ENCODE results near the gene NPAS1.

The NPAS1 gene

GRCh38 chr19:46981286-46981945, 38.2 kb upstream of the NPAS1 start:
- H2AFZ ChIP-seq (ENCODE audit: low read depth, low read length), result no peak overlapping the region
- H3K79me2 ChIP-seq (ENCODE audit: low read length), result peaks cover 4% of the 10 kb centered on the region; the same call in 1 of the 2 replicates
- H3K36me3 ChIP-seq (replicated peaks; ENCODE audit: low read depth, low read length), result no peaks in the 10 kb centered on the region
- no peak overlapping the region for H3K4me2 ChIP-seq (ENCODE audit: low read length)
- H3K27me3 ChIP-seq (ENCODE audit: low read depth, low read length), result no peaks in the 10 kb centered on the region
- H3K4me3 ChIP-seq (ENCODE audit: low read length), result no peak overlapping the region
- TF ChIP-seq EZH2phosphoT487 (IDR thresholded peaks at IDR 0.05; ENCODE audit: low read depth) (no peak), CTCF (IDR thresholded peaks at IDR 0.05; ENCODE audit: low read depth, low read length) (no peak)
- no peak overlapping the region for H3K9ac ChIP-seq (ENCODE audit: low read length)
- 0 out of 2 replicates have a peak, but pooled peaks cover 10% of the 10 kb centered on the region for H4K20me1 ChIP-seq (ENCODE audit: insufficient read depth, low read length)
- no peak overlapping the region for H3K27ac ChIP-seq (ENCODE audit: low read length)
- no peaks in the 10 kb centered on the region for H3K4me1 ChIP-seq (ENCODE audit: low read length)
- H3K9me3 ChIP-seq (ENCODE audit: insufficient read depth, low read length), result no peaks in the 10 kb centered on the region

DNA sequence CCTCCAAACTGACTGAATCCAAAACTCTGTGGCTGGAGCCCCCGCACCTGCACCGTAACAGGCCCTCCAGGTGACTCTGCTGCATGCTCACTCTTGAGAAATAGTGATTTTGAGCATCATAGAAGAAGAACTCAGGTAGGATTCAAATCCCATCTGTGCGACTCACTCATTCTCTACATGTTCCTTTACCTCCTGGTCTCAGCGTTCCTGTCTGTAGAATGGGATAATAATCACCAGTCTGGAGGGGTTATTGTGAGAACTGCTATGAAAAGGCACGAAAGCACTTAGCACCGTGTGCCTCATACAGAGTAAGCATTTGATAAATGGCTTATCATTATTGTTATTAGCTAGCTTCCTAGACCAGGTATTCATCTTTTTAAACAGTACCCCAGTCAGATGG, 36.5 kb upstream of the NPAS1 start:
- 0 out of 2 replicates have a peak, but pooled peaks cover 8% of the 10 kb centered on the region for H4K20me1 ChIP-seq (ENCODE audit: insufficient read depth, low read length)
- no peaks in the 10 kb centered on the region for H3K36me3 ChIP-seq (replicated peaks; ENCODE audit: low read depth, low read length)
- H3K4me3 ChIP-seq (ENCODE audit: low read length), result no peak overlapping the region
- H3K27ac ChIP-seq (ENCODE audit: low read length), result no peak overlapping the region
- no peaks in the 10 kb centered on the region for H3K27me3 ChIP-seq (ENCODE audit: low read depth, low read length)
- no peaks in the 10 kb centered on the region for H3K9me3 ChIP-seq (ENCODE audit: insufficient read depth, low read length)
- H2AFZ ChIP-seq (ENCODE audit: low read depth, low read length), result no peak overlapping the region
- H3K4me1 ChIP-seq (ENCODE audit: low read length), result no peaks in the 10 kb centered on the region
- no peak overlapping the region for H3K4me2 ChIP-seq (ENCODE audit: low read length)
- peaks cover 3% of the 10 kb centered on the region; the same call in 1 of the 2 replicates for H3K79me2 ChIP-seq (ENCODE audit: low read length)
- no peak for TF ChIP-seq EZH2phosphoT487 (IDR thresholded peaks at IDR 0.05; ENCODE audit: low read depth)
- TF ChIP-seq CTCF (IDR thresholded peaks at IDR 0.05; ENCODE audit: low read depth, low read length), result no peak
- no peak overlapping the region for H3K9ac ChIP-seq (ENCODE audit: low read length)

- Histone ChIP-seq H3K79me2 (ENCODE audit: low read length) (no peaks in the 10 kb centered on the region), H3K36me3 (replicated peaks; ENCODE audit: low read depth, low read length) (no peaks in the 10 kb centered on the region), H3K9me3 (ENCODE audit: insufficient read depth, low read length) (no peaks in the 10 kb centered on the region), H4K20me1 (ENCODE audit: insufficient read depth, low read length) (0 out of 2 replicates have a peak, but pooled peaks cover 5% of the 10 kb centered on the region), H3K4me2 (ENCODE audit: low read length) (no peak overlapping the region), H2AFZ (ENCODE audit: low read depth, low read length) (no peak overlapping the region), H3K27ac (ENCODE audit: low read length) (no peak overlapping the region), H3K4me1 (ENCODE audit: low read length) (no peaks in the 10 kb centered on the region), H3K9ac (ENCODE audit: low read length) (no peak overlapping the region), H3K27me3 (ENCODE audit: low read depth, low read length) (no peaks in the 10 kb centered on the region), H3K4me3 (ENCODE audit: low read length) (no peak overlapping the region)
- TF ChIP-seq EZH2phosphoT487 (IDR thresholded peaks at IDR 0.05; ENCODE audit: low read depth) (no peak), CTCF (IDR thresholded peaks at IDR 0.05; ENCODE audit: low read depth, low read length) (no peak)
Measured at GRCh38 chr19:46984077-46985010, 35.3 kb upstream of the NPAS1 start.

Measured in OCI-LY3 (cell line).